AG08396 (cell line): ENCODE measurements around the gene GRIK2.

Source experiments
- DNase-seq: peaks from one replicate; pipeline ENCODE4 v3.0.0; 2012; ENCODE audit warnings: low spot score, mixed read lengths

GRIK2 gene

DNA sequence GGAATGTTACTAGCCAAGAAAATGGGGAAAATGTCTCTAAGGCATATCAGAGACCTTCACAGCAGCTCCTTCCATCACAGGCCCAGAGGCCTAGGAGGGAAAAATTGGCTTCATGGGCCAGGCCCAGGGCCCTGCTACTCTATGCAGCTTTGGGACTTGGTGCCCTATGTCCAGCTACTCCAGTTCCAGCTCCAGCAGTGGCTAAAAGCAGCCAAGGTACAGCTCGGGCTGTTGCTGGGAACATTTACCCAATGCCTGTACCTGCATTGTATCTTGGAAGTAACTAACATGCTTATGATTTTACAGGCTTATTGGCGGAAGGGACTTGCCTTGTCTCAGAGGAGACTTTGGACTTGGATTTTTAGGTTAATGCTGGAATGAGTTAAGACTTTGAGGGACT lies 390.6 kb downstream of the GRIK2 start:
- DNase-seq: no peak

DNA sequence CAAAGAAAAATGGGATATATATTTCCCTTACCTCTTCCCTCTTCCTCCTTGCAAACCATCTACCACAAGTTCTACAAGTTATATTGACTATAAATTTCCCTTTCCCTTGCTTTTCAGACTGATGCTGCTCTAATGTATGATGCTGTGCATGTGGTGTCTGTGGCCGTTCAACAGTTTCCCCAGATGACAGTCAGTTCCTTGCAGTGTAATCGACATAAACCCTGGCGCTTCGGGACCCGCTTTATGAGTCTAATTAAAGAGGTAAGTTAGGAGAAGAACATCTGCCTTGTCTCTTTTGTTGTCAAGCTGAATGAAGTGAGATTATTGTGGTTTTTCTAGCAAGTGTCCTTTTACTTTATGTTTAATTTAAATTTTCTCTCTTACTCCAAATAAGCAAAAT lies 406.0 kb downstream of the GRIK2 start:
- DNase-seq: no peak

DNA sequence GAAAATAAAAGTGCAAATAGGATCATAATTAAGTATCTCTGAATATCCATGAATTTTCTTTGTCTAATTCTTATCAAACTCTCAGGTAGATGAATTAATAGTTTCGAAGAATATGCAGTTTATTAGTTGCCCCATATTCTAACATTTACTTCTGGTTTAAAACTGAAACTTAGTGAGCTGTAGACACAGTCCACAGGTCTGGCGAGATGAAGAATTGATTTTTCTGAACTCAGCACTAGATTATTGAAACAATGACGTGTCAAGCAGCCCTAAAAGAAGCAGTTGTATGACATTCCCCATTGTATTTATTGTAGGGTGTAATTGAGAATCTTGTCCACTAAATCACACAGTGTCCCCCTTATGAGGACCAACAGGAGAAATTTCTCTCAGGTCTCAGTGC lies 407.1 kb downstream of the GRIK2 start:
- DNase-seq: no peak

DNA sequence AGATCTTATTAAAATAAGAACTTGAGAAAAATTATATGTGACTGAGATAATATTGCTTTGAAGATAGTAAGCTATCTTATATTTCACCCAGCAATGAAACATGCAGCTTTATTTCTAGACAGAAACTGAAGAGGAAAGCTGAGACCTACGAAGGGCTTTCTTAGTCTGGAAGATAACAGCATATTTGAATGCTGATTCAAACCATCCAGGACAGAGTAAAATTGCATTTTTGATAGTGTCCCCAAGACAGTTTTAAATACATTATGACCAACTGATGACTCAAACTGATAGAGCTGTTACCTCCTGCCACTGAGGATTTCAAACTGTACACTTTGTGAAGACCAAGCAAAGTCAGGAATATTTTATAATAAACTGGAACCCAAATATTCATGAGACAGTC lies 409.6 kb downstream of the GRIK2 start:
- DNase-seq: no peak

DNA sequence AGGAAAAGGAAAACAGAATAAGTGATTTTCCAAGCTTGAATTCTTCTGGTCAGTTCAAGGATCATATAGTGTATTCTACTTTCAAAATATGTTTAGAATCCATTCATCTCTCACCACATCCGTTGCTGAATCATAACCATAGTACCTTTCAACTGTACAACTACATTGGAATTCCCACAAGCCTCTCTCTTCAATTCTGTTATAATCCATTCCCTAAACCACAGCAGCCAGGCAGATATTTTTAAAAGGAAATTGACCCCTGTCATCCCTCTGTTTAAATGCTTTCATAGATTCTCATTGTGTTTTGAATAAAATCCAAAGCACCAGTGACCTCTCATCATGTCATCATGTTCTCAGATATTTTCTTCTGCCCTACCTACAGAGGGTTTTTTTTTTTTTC lies 412.7 kb downstream of the GRIK2 start:
- DNase-seq: no peak

DNA sequence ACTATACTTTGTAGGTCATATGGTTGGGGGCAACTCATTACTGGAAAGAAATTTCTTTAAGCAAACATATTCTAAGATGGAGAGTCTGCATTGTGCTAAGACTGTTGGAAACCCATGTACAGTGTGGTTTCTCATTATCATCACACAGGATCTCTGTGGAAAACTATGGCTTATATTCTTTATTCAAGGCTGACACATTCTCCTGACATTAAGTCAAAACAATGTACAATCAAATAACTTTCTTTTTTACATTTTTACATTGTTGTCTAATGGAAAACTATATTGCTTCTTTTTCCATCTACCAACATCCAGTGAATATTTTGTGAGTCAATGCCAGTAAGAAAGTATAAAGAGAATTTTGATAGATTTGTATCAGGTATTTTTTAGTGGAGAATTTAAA lies 417.6 kb downstream of the GRIK2 start:
- no peak for DNase-seq

DNA sequence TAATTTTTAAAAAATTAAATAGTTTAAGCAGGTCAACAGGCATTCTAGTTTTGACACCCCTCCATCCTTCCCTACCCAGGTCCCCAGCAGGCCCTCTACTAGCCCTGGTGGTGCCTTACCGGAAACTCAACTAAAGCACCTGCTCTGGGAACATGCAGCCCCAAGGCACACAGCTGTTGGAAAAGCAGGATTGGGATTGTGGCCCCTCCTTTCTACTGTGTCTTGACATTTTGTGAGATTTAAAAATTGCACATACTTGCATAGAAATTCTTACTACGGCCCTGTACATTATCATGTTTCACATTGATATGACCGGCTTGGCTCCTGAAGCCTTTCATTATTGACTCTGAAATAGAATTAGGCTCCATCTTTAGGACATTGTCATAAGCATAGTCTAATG lies 423.2 kb downstream of the GRIK2 start:
- DNase-seq: no peak

DNA sequence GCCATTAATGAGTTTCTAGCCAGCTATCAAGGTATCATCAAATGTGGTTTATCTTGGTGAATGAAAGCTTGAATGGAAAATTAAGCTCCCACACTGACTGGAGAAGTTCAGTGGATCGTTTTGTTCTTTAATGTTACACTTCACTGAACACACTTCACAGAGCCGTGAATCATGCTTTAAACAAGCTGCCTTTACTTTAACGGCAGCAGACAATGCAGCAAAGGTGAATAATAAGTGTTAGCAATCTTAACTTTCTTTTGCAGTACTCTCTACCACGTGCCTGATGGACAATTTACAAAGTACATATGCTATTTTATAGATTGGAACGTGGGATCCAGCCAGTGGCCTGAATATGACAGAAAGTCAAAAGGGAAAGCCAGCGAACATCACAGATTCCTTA lies 424.5 kb downstream of the GRIK2 start:
- no peak for DNase-seq

DNA sequence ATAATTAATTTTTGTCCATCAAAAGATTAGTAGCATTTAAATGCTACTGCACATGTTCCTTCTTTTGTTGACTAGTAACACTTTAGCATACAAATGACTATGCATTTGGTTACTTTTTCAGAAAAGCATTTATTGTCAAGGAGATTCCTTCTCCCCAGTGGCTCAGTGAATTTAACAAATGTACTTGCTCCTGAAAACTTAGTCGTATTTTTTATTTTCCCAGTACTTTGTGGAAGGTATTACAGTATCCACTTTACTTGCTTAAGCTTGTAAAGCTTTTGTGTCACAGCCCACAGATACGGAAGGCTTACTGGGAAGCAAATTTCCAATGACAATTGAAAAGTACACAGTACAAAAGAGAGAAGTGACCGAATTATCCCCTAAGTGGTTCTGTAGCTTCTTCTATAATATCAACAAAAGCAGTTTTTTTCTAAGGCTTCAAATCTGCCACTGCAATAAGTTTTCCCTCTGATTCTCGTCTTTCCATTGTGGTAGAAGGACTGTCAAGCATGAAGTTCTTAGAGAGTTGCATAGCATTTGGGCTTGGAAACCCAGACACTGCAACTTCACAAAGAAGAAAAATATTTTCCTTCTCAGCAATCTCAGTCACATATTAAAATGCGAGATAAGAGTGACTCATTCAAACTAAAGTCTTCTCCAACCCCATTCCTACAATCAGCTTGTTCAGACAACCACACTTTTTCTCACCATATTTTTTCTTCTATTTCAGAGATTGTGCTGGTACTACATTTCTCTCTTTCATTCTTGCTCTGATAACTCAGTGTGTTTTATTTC lies 431.2 kb downstream of the GRIK2 start:
- DNase-seq: no peak

DNA sequence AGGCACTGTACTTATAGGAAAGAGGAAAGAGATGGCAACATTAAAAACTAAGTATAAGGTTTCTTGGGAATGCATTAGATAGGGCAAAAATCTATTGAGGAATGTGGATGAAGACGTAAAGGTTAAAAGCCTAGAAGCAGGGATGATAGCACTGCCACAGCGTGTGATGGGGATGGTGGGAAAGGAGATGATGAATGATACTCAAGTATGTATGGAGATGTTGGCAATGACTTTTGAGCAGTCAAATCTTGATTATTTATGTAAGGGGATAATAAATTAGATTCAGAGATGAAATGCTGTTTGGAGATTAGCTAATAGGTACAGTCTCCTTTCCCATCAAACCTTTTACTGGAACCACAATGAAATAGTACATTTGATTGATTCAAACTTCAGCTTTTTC lies 432.8 kb downstream of the GRIK2 start:
- DNase-seq: no peak

DNA sequence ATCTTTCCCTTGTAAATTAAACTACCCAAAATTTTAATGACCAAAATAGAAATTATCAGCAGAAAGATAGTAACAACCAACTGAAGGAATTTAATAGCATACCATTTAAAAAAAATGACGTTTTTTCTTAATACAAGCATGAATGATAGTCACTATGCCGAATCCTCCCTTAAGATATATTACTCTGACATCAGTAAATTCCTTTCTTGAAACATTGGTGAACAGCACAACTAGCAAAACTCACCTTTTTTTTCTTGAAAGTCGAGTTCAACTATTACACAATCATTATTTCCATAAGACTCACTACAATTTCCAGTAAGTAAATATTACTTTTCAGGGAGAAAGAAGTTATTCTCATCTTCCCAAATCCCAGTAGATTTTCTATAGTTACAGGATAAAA lies 433.2 kb downstream of the GRIK2 start:
- no peak for DNase-seq

DNA sequence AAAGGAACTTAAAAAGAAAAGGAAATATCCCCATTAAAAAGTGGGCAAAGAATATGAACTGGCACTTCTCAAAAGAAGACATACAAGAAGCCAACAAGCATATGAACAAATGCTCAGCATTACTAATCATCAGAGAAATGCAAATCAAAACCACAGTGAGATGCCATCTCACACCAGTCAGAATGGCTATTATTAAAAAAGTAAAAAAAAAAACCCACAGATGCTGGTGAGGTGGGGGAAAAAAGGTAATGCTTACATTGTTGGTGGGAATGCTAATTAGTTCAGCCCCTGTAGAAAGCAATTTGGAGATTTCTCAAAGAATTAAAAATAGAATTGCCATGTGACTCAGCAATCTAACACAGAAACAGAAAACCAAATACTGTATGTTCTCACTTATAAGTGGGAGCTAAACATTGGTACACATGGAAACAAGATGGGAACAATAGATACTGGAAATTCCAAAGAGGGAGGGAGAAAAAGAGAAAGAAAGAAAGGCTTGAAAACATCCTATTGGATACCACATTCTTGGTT lies 437.1 kb downstream of the GRIK2 start:
- no peak for DNase-seq

DNA sequence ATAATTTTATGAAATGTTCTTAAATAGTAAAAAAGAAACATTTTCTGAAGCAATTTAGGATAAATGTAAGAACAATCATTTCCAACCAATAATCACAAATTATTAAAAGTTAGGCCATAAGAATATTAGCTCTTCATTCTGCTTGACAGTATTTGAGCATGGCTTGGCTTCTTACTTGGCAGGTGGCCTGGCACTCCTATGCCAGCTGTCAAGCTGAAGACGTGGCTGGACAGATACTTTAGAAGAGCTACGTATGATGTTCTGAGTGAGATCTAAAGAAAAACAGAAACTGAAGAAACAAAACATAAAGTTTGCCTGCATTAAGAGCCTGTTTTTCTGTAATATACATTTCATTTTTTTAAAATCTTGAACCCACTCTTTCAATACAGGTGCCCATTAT lies 438.9 kb downstream of the GRIK2 start:
- DNase-seq: no peak

DNA sequence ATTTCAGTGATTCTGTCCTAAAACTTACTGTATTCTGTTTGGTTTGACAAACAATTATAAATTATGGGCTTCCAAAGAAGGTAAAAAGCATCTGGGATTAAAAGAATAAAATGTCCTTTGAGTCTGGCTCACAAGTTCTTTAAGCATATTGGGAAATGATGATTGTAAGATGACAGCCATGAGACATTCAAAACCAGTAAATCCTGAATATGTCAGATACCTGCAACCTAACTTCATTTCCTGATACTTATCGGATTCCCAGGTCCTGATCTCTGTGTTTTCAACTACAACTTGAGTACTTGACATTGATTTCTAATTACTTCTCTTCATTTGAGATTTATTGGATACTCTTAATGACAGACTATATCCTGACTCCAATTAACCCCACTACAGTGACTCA lies 446.6 kb downstream of the GRIK2 start:
- no peak for DNase-seq

DNA sequence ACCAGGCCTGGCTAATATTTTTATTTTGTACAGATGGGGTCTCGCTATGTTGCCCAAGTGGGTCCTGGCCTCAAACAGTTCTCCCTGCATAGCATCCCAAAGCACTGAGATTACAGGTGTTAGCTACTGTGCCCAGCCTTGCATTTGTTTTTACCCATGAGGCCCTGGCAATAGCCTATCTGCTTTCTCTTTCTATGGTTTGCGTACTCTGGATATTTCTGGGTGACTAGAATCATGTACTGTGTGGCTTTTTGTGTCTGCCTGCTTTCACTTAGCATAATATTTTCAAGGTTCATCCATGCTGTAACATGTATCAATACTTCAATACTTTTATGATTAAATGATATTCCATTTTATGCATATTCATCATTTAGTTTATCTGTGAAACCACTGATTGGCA lies 451.7 kb downstream of the GRIK2 start:
- DNase-seq: no peak

DNA sequence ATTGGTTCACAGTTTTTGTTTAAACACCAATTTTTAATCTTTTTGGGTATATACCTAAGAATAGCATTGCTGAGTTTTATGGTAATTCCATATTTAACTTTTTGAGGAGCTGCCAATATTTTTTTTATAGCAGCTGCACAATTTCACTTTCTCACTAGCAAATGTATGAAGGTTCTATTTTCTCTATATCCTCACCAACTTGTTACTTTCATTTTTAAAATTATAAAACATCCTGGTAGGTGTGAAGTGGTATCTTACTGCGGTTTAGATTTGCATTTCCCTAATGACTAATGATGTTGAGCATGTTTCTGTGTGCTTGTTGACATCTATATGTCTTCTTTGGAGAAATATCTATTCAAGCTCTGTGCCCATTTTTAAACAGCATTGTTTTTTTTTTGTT lies 452.1 kb downstream of the GRIK2 start:
- no peak for DNase-seq

DNA sequence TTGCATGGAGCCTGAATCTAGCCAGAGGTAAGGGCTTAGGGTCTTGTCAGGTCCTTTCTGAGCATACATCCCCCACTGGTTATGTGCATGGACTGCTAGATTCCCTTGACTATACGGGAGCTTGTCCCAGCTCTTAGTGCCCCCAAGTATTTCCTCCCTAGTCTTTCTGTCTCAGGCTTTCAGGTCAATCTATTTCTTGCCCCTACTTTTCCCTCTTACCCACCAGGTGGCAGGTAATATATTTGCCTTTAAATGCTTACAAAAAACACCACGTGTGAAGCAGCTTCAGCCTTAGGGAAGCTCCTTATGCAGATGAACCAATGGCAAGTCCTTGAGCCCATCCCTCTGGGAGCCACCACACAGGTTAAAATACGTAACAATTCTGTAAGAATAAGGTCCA lies 454.2 kb downstream of the GRIK2 start:
- no peak for DNase-seq

DNA sequence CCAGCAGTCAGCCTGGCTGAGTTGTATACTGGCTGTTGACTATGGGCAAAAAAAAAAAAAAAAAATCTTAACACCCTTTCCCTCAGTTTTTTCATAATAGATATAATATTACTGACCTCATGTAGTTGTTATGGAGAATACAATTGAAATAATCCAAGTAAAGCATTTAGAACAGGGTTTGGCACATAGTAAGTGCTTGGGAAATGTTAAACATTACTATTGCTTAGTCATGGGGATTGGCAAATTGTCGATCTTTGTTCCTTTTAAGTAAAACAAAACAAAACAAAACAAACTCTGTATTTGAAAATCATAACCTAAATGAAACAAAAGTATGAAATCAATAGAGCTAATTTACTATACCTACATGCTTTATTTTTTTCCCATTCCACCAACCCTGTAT lies 458.4 kb downstream of the GRIK2 start:
- DNase-seq: no peak

DNA sequence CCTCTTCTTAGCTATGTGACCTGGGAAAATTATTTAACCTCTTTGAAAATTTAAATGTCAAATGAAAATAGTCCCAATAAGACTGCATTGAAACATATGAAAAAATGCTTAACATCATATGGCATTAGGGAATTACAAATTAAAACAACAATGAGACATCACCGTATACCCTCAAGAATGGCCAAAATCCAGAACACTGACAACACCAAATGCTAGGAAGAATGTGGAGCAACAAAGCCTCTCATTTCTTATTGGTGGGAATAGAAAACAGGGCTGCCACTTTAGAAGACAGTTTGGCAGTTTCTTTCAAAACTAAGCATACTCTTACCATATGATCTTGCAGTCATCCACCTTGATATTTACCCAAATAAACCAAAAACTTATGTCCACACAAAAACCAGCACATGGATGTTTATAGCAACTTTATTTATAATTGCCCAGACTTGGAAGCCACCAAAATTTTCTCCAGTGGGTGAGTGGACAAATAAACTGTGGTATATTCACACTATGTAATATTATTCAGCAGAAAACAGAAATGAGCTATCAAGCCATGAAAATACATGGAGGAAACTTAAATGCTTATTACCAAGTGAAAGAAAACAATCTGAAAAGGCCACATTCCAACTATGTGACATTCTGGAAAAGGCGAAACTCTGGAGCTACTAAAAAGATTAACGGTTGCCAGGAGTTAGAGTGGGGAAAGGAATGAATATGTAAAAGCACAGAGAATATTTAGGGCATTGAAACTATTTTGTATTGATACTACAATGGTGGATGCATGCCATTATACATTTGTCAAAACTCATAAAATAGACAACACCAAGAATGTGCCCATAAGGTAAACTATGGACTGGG lies 459.9 kb downstream of the GRIK2 start:
- no peak for DNase-seq

DNA sequence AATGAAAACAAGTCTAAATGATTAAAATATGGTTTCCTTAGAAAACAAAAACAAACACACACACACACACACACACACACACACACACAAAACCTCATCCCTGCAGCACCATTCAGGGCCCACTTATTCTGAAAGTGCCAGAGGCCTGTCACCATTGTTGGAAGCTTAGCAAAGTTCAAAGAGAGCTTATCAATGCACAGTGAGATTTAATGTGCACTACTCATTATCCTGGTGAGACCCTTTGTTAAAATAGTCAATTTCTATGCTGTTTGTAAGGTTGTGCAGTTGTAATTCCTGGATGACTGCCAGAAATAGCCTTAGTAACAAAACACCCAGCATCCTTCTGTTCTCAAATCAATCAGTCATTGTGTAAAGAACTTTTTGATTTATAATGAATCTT lies 482.9 kb downstream of the GRIK2 start:
- DNase-seq: no peak

DNA sequence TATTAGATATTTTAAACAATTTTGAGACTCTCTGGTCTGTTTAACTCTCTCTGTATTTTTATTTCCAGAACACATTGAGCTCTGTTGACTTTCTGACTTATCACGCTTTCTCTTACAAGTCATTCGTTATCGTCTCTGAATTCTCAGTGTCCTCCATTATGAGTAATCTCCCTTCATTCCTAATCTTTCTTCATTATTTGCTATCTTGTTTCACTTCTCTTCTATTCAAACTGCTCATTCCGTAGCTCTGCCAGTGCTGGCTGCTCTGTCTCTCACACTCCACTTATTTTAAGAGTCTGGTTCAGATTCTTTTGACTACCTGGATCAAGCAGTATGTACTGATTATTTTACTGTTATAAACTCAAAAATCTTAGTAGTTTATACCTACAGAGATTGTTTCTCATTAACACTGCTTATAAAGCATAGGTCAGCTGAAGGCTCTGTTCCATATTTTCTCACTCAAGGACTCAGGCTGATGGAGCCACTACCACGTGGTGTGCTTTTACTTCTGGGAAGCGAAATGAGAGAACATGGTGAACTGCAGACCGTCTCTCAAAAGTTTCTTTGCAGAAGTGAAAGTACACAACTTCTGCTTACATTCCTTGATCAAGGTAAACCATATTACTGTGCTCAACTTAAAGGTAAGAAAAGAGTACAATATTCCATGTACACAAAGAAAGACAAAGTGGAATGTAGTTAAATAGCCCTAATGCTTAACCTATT lies 485.2 kb downstream of the GRIK2 start:
- no peak for DNase-seq

DNA sequence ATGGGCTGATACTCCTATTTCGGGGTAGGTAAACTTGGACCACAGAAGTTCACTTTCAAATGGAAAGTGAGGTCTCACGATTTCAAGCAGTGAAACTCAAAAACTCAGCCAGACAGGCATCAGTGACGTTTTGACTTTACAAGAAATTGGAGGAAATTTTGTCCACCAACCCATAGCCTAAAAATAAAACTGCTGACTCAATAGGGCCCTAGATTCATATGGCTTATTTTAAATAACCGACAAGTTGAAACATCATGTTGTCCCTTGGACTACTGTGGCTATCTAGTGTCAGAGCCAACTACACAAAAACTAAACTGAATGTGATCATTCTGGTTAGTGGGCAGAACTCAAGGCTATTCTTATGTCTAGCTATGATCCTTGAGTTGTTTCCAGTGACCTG lies 486.3 kb downstream of the GRIK2 start:
- DNase-seq: no peak

DNA sequence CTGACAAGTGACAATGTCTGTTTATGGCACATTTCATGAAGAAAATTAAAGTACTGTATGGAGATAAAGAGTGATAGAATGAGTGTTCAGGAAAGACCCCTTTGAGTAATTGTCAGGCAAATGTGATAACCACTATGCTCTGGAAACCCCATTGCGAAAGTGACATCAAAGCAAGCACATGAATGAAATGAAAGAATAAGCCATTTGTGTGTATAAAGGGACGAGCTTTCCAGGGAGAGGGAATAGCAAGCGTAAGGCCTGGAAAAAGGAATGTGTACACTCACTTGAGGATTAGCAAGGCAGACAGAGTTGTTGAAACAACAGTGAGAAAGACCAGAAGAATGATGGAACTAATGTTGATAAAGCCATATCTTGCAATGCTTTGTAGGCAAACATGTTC lies 490.0 kb downstream of the GRIK2 start:
- DNase-seq: no peak
